ENCODE measurements around the gene BNIP5.

GRCh38 chr6:36373368-36374019 lies 36.8 kb upstream of the BNIP5 start:
- TF ChIP-seq CTCF (IDR thresholded peaks at IDR 0.05), result no peak
- no peak for TF ChIP-seq POLR2A (IDR thresholded peaks at IDR 0.05)

All from esophagus squamous epithelium (tissue), 4 donors.